C4-2B (cell line): ENCODE data around the gene PPP3CA.

Experiments
- ZFX ChIP-seq: fragments of 450-650 bp; IDR thresholded peaks from 2 replicates; pipeline ENCODE4 v1.6.1; 2017
- TF ChIP-seq, protein P1 (sequence below): fragments of 450-650 bp; conservative IDR thresholded peaks from 2 replicates; pipeline ENCODE4 v1.5.1; 2017; ENCODE audit warnings: mild to moderate bottlenecking

GRCh38 chr4:101238706-101239105 is 108.6 kb downstream of the PPP3CA start:
- TF ChIP-seq, protein P1, sequence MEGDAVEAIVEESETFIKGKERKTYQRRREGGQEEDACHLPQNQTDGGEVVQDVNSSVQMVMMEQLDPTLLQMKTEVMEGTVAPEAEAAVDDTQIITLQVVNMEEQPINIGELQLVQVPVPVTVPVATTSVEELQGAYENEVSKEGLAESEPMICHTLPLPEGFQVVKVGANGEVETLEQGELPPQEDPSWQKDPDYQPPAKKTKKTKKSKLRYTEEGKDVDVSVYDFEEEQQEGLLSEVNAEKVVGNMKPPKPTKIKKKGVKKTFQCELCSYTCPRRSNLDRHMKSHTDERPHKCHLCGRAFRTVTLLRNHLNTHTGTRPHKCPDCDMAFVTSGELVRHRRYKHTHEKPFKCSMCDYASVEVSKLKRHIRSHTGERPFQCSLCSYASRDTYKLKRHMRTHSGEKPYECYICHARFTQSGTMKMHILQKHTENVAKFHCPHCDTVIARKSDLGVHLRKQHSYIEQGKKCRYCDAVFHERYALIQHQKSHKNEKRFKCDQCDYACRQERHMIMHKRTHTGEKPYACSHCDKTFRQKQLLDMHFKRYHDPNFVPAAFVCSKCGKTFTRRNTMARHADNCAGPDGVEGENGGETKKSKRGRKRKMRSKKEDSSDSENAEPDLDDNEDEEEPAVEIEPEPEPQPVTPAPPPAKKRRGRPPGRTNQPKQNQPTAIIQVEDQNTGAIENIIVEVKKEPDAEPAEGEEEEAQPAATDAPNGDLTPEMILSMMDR, result no peak
- no peak for TF ChIP-seq ZFX
